ENCODE measurements around the gene EPHA7. TPM values are rescaled to one million over a fixed set of nuclear protein-coding genes. Genes with fewer than 3 reads are reported as not detected.

EPHA7 gene
- total and polyA plus RNA-seq, 2 of the 4 experiments (the other 2 are of a cell fraction), result not detected

DNA sequence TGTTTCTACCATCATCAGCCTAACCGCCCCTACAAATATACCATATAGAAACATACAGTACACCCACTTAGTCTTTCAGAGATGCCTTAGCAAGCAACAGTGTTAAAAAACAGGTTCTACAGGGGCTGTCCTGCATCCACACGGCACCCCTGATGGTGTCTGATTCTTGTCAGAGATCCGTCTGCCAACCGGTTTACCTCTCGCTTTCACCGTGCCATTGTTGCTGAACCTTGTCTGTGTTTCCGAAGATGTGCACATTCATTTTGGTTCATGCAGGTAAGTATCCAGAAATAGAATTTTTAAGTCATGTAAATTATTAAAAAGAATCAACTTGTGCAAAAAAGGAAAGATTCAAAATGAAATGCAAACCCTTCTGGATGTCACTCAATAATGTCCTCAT, 52.9 kb downstream of the EPHA7 start:
- no peak overlapping the region for H4K8ac ChIP-seq (ENCODE audit: low read depth in 2 of 2, low read length in 2 of 2)
- no peak overlapping the region for H3K4me2 ChIP-seq (ENCODE audit: low read depth, low read length)
- no peak overlapping the region for H3K18ac ChIP-seq (ENCODE audit: low read depth, low read length)
- H4K5ac ChIP-seq (ENCODE audit: low read depth, low read length), result no peak overlapping the region
- no peak overlapping the region for H2BK20ac ChIP-seq (ENCODE audit: low read depth, low read length)
- H3K36me3 ChIP-seq (ENCODE audit: control insufficient read depth, insufficient read depth, low read length), result no peaks in the 10 kb centered on the region
- H2AK5ac ChIP-seq (ENCODE audit: low read depth, low read length), result no peak overlapping the region
- no peak overlapping the region for H4K91ac ChIP-seq (ENCODE audit: insufficient read depth, low read depth, low read length)
- no peak overlapping the region for H2AK9ac ChIP-seq (replicated peaks; ENCODE audit: low read depth, low read length, poor library complexity)
- ATAC-seq (ENCODE audit: low read depth), result no peak
- no peak overlapping the region for H3K23ac ChIP-seq (ENCODE audit: low read depth, low read length)
- H3K4ac ChIP-seq (ENCODE audit: low read depth, low read length), result no peak overlapping the region
- no peak for DNase-seq
- H3K56ac ChIP-seq (ENCODE audit: extremely low read depth, insufficient read depth, low read length), result no peak overlapping the region
- H4K20me1 ChIP-seq (ENCODE audit: insufficient read depth, low read length), result no peaks in the 10 kb centered on the region
- no peaks in the 10 kb centered on the region for H3K79me1 ChIP-seq (ENCODE audit: low read depth in 1 of 2, low read length in 2 of 2)
- no CpG with 5 or more reads among the region's 7 CpGs for WGBS, 2 experiments (ENCODE audit: extremely low coverage in 2 of 2, insufficient read length in 1 of 2)
- H3K4me3 ChIP-seq (ENCODE audit: insufficient read depth, low read depth, low read length), result no peak overlapping the region
- no peaks in the 10 kb centered on the region for H3K27me3 ChIP-seq (ENCODE audit: control insufficient read depth, insufficient read depth, low read length)
- no peak overlapping the region for H2BK5ac ChIP-seq (ENCODE audit: low read depth, low read length, poor library complexity, severe bottlenecking)
- intact Hi-C loops (cut with micrococcal nuclease) (no loop called here), in situ Hi-C loops (cut with MboI; ENCODE audit: low sequenced_read_pairs) (no loop called here), dilution Hi-C loops (cut with HindIII; ENCODE audit: low sequenced_read_pairs, unreplicated experiment) (no loop called here)
- H2BK120ac ChIP-seq (ENCODE audit: low read depth, low read length), result no peak overlapping the region
- no peak overlapping the region for H2BK15ac ChIP-seq (ENCODE audit: low read depth, low read length)
- no TSS peak for BruUV-seq (replicated peaks)
- H3K14ac ChIP-seq (replicated peaks; ENCODE audit: low read depth, low read length), result no peak overlapping the region
- no peak overlapping the region for H2AFZ ChIP-seq (replicated peaks; ENCODE audit: low read length, poor library complexity)
- ChIA-PET CTCF (no interaction called here), POLR2A (ENCODE audit: unreplicated experiment) (no interaction called here)
- H3K4me1 ChIP-seq (ENCODE audit: control insufficient read depth, insufficient read depth, low read length), result no peaks in the 10 kb centered on the region
- TF ChIP-seq CTCF (conservative IDR thresholded peaks at IDR 0.05; ENCODE audit: low read depth, low read length), result no peak
- no peak for TF ChIP-seq SMC3 (IDR thresholded peaks at IDR 0.05; ENCODE audit: low read depth, low read length)
- no peak for TF ChIP-seq FOS (IDR thresholded peaks at IDR 0.05; ENCODE audit: low read depth, low read length)
- no peak for TF ChIP-seq MXI1 (IDR thresholded peaks at IDR 0.05; ENCODE audit: borderline replicate concordance, low read depth, low read length)
- no peak for TF ChIP-seq MAZ (IDR thresholded peaks at IDR 0.05; ENCODE audit: borderline replicate concordance, low read depth, low read length)
- TF ChIP-seq CHD1 (IDR thresholded peaks at IDR 0.05; ENCODE audit: low read depth, low read length), result no peak
- no peak for TF ChIP-seq CEBPB (IDR thresholded peaks at IDR 0.05; ENCODE audit: low read depth, low read length)
- no peak for TF ChIP-seq USF2 (IDR thresholded peaks at IDR 0.05; ENCODE audit: low read depth, low read length)
- TF ChIP-seq ELK1 (IDR thresholded peaks at IDR 0.05; ENCODE audit: borderline replicate concordance, low read depth, low read length), result no peak
- TF ChIP-seq RCOR1 (IDR thresholded peaks at IDR 0.05; ENCODE audit: insufficient replicate concordance, low read length), result no peak
- TF ChIP-seq RAD21 (IDR thresholded peaks at IDR 0.05; ENCODE audit: low read length), result no peak
- TF ChIP-seq NFE2L2 (IDR thresholded peaks at IDR 0.05; ENCODE audit: low read depth, low read length), result no peak
- TF ChIP-seq MAFK (IDR thresholded peaks at IDR 0.05; ENCODE audit: low read depth, low read length), result no peak
- no peak for TF ChIP-seq POLR2A (IDR thresholded peaks at IDR 0.05; ENCODE audit: low read depth, low read length)
- TF ChIP-seq BHLHE40 (IDR thresholded peaks at IDR 0.05; ENCODE audit: low read depth, low read length), result no peak
- TF ChIP-seq RFX5 (IDR thresholded peaks at IDR 0.05; ENCODE audit: low read depth, low read length), result no peak
- no peaks in the 10 kb centered on the region for H3K9me1 ChIP-seq (ENCODE audit: insufficient read depth, low read length)
- no peaks in the 10 kb centered on the region for H3K9me3 ChIP-seq (ENCODE audit: control insufficient read depth, insufficient read depth, low read length)
- H3K27ac ChIP-seq (ENCODE audit: insufficient read depth, low read length), result no peak overlapping the region
- H3K9ac ChIP-seq (ENCODE audit: low read depth, low read length), result no peak overlapping the region
